ENCODE measurements around the gene EQTN.

EQTN gene

DNA sequence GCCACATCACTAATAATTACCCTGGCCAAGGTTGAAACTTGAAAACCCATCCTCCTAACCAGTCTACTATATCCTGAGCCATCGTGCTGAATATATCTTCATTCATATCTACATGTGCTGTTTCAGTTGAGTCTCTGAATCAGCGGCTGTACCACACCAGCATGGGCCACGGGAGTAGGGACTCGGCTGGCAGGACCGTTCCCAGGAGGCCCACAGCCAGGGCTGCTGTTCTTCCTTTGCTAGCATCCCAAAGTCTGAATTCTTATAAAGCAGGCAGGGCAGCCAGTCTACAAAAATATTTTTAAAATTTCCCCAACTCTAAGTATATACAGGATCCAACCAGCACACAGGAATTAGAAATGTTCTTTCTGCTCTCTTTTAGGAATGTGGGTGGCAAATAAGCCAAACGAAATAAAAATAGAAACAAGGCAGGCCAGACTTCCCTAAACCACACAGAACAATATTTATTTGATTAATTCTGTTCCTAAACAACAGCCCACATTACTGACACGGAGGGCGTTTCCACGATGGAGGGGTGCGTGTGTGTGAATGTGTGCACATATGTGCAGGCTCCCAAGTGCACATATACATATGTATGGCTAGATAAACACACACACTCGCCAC is 42.8 kb upstream of the EQTN start:
- H3K4me3 ChIP-seq (replicated peaks; ENCODE audit: low read depth, low read length), result no peak overlapping the region
- no peaks in the 10 kb centered on the region for H3K36me3 ChIP-seq (ENCODE audit: control insufficient read depth, insufficient read depth, low read length)
- no peaks in the 10 kb centered on the region for H3K27me3 ChIP-seq (replicated peaks; ENCODE audit: control insufficient read depth, insufficient read depth, low read length)
- TF ChIP-seq, protein P1, sequence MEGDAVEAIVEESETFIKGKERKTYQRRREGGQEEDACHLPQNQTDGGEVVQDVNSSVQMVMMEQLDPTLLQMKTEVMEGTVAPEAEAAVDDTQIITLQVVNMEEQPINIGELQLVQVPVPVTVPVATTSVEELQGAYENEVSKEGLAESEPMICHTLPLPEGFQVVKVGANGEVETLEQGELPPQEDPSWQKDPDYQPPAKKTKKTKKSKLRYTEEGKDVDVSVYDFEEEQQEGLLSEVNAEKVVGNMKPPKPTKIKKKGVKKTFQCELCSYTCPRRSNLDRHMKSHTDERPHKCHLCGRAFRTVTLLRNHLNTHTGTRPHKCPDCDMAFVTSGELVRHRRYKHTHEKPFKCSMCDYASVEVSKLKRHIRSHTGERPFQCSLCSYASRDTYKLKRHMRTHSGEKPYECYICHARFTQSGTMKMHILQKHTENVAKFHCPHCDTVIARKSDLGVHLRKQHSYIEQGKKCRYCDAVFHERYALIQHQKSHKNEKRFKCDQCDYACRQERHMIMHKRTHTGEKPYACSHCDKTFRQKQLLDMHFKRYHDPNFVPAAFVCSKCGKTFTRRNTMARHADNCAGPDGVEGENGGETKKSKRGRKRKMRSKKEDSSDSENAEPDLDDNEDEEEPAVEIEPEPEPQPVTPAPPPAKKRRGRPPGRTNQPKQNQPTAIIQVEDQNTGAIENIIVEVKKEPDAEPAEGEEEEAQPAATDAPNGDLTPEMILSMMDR (IDR thresholded peaks at IDR 0.05; ENCODE audit: insufficient read depth, low read length, poor library complexity, severe bottlenecking), result no peak
- no peak for DNase-seq (ENCODE audit: extremely low read depth, insufficient read length)

DNA sequence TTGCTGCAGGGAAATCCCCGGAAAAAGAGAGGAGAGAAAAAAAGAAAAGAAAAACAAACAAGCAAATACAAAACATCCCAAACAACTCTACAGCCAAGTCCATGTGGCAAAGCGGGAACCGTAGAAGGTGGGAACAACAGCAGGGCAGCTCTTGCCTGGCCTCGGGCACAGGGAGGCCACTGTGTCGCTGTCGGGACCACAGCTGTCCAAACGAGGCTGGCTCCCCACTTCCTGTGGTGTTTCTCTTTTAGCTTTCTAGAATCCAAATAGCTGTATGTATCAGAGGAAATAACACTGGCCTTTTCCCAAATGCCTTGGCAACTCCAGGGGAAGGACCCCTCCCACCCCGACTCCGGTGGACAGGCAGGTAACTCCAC is 41.6 kb upstream of the EQTN start:
- TF ChIP-seq, protein P1 (IDR thresholded peaks at IDR 0.05; ENCODE audit: insufficient read depth, low read length, poor library complexity, severe bottlenecking), result no peak
- DNase-seq (ENCODE audit: extremely low read depth, insufficient read length), result no peak

DNA sequence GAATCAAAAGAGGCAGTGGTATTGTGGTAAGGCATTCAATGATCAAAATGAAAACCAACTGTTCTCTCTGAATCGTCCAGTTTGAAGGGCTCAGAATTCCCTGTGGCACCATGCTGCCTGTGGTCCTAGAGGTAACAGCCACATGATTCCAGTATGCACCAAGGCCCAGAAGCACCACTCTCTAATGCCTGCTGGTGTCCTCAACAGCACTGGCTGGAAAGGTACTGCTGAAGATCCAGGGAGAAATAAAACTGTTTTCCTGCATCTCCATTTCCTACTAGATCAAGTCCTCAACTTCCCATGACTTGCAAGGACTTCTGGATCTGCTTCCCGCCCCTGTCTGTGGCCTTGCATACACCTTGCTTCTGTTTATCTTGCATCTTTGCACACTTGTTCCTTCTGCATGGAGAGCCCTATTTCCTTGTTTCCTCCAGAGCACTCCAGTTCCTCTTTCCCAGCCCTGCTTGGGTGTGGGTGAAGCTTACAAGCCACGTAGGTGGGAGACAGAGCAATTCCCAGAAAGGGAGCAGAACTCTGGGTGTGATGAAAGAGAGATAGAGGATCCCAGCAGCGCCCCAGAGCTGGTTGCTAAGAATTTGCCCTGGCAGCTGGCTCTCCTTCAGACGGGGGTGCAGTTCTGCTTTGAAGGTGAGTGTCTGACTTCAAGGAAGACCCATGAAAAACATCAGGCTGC is 41.0 kb upstream of the EQTN start:
- Histone ChIP-seq H3K27me3 (replicated peaks; ENCODE audit: control insufficient read depth, insufficient read depth, low read length) (no peaks in the 10 kb centered on the region), H3K36me3 (ENCODE audit: control insufficient read depth, insufficient read depth, low read length) (no peaks in the 10 kb centered on the region), H3K4me3 (replicated peaks; ENCODE audit: low read depth, low read length) (no peak overlapping the region)
- DNase-seq (ENCODE audit: extremely low read depth, insufficient read length), result no peak
- TF ChIP-seq, protein P1 (IDR thresholded peaks at IDR 0.05; ENCODE audit: insufficient read depth, low read length, poor library complexity, severe bottlenecking), result no peak

More for the DNA sequence above, 41.6 kb upstream of the EQTN start:
- Histone ChIP-seq H3K27me3 (replicated peaks; ENCODE audit: control insufficient read depth, insufficient read depth, low read length) (no peaks in the 10 kb centered on the region), H3K4me3 (replicated peaks; ENCODE audit: low read depth, low read length) (no peak overlapping the region), H3K36me3 (ENCODE audit: control insufficient read depth, insufficient read depth, low read length) (no peaks in the 10 kb centered on the region)

DNA sequence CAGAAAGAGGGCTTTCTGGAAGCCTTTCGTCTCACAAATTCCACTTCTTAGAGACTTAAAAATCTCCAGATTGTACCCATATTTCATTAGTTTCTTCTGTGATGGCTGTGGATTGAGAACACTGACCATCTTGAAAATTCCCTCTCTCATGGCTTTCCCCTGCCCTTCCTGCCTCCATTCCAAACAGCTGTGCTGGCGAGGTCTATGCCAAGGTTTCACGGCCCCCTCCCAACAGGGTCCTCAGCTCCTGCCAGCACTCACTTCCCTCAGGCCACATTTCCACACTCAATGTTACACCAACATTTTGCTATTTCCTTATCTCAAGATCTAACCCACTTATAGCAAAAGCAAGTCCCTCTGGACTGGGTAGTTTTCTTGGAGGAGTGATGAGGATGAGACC is 40.3 kb upstream of the EQTN start:
- no peaks in the 10 kb centered on the region for H3K36me3 ChIP-seq (ENCODE audit: control insufficient read depth, insufficient read depth, low read length)
- H3K4me3 ChIP-seq (replicated peaks; ENCODE audit: low read depth, low read length), result no peak overlapping the region
- TF ChIP-seq, protein P1 (IDR thresholded peaks at IDR 0.05; ENCODE audit: insufficient read depth, low read length, poor library complexity, severe bottlenecking), result no peak
- no peak for DNase-seq (ENCODE audit: extremely low read depth, insufficient read length)
- H3K27me3 ChIP-seq (replicated peaks; ENCODE audit: control insufficient read depth, insufficient read depth, low read length), result no peaks in the 10 kb centered on the region

DNA sequence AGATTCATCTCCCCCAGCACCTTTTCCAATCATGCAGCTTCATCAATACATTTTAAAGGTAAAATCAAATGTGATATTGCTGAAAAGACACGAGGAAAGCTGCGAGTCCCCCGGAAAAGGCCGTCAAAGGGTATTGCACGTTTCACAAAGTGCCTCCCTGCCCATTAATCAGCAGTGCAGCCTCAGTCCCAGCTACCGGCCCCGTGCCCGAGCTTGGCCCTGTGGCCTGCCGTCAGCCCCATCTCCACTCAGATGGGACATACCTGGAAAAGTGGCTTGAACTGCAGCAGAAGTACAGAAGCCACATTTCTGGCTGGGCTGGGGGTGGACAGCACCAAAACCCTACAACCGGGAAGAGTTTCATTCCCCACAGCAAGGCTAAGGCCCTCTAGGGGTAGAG is 39.9 kb upstream of the EQTN start:
- no peak for DNase-seq (ENCODE audit: extremely low read depth, insufficient read length)
- Histone ChIP-seq H3K4me3 (replicated peaks; ENCODE audit: low read depth, low read length) (no peak overlapping the region), H3K36me3 (ENCODE audit: control insufficient read depth, insufficient read depth, low read length) (no peaks in the 10 kb centered on the region), H3K27me3 (replicated peaks; ENCODE audit: control insufficient read depth, insufficient read depth, low read length) (no peaks in the 10 kb centered on the region)
- TF ChIP-seq, protein P1 (IDR thresholded peaks at IDR 0.05; ENCODE audit: insufficient read depth, low read length, poor library complexity, severe bottlenecking), result no peak

Measured in GM06990 (cell line).